Left renal pelvis (tissue), 4 donors: ENCODE results near the gene NECAB2. TPM values are rescaled to one million over a fixed set of nuclear protein-coding genes. Genes with fewer than 3 reads are reported as not detected.

Experiments
- DNase-seq, 4 donors: peaks; one replicate each; pipeline ENCODE4 v3.0.0-alpha.2; 2013; ENCODE audit warnings: low read depth in 4 of 4, low spot score in 3 of 4
- polyA plus RNA-seq, 4 donors: library from polyadenylated mRNA; unstranded; fragments of 120-200 nt; gene quantifications; one replicate each; pipeline ENCODE4 v1.2.1, GENCODE V29; 2013; ENCODE audit not compliant: insufficient read length in 4 of 4

The NECAB2 gene
- polyA plus RNA-seq, 4 donors, result 0.97 to 4.4 (median 2.8) TPM

DNA sequence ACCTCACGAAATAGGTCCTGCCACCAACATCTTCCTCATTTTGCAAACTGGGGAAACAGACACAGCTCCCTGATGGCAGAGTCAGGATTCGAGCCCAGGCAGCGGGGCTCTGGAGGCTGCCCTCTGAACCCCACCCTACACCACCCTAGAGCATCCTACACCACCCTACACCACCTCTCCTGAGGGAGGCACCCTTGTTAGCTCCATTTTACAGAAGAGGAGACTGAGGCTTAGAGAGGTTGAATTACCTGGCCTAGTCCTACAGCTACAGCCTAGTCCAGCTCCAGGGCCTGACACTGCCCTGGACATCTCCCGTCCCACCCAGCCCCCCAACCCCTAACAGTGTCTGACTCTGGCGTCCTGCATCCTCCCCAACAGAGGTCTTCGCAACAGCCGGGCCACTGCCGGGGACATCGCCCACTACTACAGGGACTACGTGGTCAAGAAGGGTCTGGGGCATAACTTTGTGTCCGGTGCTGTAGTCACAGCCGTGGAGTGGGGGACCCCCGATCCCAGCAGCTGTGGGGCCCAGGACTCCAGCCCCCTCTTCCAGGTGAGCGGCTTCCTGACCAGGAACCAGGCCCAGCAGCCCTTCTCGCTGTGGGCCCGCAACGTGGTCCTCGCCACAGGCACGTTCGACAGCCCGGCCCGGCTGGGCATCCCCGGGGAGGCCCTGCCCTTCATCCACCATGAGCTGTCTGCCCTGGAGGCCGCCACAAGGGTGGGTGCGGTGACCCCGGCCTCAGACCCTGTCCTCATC is 3.2 kb upstream of the NECAB2 start:
- DNase-seq, result no peak

DNA sequence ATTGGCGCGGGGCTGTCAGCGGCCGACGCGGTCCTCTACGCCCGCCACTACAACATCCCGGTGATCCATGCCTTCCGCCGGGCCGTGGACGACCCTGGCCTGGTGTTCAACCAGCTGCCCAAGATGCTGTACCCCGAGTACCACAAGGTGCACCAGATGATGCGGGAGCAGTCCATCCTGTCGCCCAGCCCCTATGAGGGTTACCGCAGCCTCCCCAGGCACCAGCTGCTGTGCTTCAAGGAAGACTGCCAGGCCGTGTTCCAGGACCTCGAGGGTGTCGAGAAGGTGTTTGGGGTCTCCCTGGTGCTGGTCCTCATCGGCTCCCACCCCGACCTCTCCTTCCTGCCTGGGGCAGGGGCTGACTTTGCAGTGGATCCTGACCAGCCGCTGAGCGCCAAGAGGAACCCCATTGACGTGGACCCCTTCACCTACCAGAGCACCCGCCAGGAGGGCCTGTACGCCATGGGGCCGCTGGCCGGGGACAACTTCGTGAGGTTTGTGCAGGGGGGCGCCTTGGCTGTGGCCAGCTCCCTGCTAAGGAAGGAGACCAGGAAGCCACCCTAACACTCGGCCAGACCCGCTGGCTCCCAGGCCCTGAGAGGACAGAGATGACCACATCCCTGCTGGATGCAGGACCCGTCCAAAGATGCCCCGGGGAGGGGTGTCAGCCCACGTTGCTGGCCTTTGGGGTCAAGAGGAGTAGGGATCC is 2.4 kb upstream of the NECAB2 start:
- no peak for DNase-seq

DNA sequence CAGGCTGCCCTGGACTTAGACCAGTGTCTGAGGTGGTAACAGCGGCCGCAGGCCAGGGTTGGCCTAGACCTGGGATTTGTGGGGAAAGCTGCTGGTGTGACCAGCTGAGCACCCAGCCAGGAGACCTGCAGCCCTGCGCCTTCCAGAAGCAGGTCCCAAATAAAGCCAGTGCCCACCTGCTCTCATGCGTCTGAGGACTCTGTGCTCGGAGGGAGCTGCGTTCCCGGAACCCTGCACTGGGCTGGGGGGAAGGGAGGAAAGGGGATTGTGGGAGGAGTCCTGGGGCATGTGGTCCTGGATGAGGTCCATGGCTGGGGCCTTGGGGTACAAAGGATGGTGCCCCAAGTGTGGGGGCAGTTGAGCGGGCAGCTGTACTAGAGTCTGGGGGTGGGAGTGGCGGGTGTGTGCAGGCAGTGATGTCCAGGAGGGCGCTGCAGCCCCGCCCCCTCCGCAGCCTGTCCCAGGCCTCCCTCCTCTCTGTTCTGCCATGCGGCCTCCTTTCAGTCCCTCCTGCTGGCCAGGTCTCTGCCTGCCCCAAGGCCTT is 1.8 kb upstream of the NECAB2 start:
- no peak for DNase-seq

DNA sequence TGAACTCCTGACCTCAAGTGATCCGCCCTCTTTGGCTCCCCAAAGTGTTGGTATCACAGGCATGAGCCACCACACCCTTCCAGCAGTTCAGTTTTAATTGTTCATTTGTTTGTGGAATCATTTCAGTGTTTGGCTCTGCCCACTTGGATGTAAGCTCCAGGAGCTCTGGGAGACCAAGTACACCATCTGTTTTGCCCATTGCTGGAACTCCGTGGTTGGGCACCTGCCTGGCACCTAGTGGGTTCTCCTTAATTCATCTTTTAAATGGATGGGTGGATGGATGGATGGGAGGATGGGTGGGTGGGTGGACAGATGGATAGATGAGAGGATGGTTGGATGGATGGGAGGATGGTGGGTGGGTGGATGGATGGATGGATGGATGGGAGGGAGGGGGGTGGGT is 953 bp upstream of the NECAB2 start:
- DNase-seq, result no peak

DNA sequence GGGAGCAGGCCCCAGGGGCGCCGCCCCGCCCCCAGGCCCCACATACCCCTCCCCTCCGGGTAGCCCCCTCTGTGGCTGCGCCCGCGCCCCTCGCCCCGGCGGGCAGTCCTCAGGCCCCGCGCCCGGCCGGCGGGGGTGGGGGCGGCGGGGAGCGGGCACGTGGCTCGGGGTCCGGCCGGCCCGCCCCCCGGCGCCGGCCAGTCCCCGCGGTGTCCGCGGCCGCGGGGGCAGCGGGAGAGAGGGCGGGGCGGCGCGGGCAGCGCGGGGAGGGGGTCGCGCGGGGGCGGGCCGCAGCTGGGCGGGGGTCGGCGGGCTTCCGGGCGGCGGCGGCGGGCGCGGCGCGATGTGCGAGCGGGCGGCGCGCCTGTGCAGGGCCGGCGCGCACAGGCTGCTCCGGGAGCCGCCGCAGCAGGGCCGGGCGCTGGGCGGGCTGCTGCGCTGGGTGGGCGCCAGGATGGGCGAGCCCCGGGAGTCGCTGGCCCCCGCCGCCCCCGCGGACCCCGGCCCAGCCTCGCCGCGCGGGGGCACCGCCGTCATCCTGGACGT is 335 bp downstream of the NECAB2 start:
- DNase-seq, result no peak

DNA sequence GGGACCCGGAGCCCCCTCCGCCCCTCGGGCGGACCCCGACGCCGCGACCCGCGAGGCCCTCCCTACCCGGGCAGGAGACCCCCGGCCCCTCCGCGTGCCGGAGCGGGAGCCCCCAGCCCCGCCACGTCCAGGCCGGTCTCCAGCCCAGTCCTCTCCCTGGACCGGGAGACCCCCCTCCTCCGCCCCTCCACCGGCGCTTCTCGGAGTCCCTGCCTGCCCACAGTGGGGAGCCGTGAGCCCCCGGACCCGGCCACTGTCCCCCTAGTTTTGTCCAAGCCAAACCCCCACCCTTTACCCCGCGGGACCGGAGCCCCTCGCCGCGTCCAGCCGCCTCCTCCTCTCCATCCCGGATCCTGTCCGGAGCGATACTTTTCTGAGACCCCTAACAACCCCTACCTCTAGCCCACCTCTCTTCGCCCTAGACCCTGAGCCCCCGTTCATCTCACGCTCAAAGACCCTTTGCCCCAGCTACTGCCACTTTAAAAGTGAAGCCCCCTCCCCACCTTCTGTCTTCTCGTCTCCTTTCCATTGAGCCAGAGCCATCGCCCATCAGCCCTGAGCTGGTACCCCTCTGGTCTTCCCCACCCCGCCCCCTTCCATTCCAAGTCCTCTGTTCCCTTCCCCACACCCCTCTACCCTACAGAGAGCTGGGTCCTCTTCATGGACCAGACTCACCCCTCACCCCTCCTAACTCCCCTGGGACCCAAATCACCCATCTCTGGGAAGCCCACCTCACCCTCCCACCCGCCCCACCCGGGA is 1.0 kb downstream of the NECAB2 start:
- DNase-seq, result no peak

DNA sequence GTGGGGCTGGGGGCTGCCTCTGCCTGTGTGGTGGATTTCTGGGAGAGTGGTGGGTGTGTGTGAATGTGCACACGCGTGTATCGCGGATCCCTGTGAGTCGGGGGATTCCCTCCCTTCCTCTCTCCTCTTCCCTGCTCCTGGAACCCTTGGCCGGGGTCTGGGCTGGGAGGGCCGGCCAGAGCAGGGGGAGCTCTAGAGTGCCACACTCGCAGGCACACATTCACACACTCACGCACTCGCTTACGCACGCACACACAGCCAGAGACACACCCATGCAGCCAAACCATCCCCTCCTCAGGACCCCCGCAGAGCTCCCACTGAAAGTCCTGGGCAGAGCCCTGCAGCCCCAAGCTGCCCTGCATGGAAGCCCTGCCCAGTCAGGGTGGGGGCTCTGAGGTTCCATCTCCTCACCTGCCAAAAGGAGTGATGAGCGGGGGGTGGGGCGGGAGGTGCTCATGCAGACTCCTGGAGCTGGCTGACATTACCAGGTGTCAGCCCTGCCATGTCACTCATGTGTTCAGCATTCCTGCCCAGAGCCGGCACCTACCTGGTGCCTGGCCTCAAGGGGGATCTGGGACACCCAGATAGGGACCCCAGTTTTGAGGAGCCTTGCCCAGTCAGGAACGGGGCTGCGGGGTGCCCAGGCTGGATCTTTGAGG is 1.9 kb downstream of the NECAB2 start:
- DNase-seq, result no peak

DNA sequence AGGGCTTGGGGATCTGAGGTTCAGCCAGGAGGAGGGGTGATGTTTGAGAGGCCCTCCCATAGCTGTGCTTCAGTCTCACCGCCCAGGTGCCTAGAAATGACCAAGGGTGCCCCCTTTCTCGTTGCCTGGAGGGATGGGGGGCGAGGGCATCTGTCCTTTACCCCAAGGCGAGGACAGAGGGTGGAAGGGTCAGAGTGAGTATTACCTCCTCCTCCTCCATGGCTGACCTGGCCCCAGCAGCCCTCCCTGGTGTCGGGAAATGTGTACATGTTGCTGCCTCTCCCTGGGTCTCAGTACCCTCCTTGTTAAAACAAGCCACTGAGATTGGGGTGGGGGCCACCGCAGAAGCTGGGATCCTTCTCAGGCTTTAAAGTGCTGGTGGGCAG is 2.4 kb downstream of the NECAB2 start:
- DNase-seq, result no peak

DNA sequence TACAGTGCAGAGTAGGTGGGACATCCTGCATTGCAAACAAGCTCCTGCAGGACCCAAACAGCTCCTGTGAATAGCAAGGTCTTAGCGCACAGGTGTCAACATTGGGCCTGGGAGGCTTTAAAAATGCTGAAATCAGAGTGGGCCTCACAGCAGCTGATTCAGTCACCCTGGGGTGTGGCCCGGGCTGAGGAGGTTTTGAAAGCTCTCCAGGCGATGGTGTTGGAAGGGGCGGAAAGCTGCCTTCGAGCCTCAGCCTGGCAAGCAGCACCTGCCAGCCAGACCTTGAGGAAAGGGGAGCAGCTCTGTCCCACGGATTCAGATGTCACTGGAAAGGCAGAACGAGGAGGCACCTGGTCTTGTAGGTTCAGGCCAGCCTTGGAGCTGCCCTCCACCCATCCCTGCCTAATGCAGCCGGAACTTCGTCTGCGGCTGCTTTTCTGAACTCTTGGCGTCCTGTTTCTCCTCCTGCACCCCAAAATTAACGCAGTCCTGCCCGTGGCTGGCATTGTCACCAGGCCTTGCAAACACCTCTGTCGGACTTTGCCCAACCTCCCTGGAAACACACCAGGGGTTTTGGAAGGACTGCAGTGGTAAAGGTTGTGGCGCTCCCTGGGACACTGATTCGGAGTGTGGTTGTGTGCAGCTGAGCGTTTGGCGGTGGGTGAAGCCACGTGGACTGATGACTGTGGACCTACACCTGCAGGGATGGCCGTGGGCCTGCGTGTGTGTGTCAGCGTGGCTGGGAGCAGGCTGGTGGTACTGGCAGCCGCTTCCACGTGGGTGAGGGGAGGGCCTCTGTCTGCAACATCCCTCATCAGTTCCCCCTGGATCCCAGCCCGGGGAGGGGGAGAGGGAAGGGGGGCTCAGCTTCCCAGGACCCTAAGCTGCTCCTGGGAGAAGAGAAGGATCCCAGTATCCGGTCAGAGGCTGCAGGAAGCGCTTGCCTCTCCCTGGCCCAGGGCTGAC is 3.4 kb downstream of the NECAB2 start:
- no peak for DNase-seq

DNA sequence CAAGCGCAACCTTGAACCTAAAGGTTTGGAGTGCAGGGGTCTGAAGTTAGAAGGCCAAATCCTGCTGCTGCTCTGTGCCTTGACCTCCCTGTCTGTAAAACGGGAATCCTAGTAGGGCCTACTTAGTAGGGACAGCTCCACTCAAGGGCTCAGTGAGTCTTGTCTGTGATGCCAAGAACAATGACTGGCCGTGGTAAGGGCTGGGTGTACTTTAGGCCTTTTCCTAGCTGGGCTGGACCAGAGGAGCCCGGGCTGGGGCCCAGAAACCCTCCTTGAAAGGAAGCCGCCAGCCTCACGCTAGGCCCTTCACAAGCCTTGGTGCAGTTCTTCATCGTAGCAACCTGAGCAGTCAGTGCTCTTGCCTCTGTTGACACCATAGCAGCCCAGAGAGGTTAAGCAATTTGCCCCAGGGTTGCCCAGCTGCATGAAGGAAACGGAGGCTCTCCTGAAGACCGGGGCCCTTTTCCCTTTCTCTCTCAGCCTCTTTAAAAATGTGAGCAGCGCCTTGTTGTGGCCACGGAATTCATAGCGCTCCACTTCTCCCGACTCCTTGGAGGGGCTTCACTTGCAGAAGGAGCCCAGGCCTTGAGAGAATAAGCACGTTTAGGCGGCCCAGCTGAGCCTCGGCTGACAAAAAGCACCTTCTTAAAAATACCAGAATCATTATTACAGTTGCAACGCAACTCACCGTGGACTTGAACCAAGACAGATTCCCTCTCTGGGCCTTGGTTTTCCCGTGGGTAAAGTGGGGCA is 4.4 kb downstream of the NECAB2 start:
- no peak for DNase-seq

DNA sequence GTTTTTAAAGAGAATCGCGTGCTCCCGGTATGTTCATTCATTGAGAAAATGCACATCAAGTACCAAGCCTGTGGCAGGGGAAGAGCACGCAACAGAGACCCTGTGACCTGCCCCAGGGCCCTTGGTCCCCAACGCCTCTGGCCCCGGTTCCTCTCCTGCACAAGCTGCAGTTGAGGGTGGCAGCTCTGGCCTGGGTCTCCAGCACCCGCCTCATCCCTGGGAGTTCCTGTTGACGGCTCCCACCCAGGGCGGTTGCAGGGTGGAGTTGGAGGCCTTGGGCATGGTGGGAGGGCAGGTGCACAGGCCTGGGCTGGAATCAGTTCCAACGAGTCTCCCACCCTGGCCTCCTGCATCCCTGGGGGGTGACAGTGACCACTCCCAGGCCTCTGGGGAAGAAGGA is 5.0 kb downstream of the NECAB2 start:
- no peak for DNase-seq

DNA sequence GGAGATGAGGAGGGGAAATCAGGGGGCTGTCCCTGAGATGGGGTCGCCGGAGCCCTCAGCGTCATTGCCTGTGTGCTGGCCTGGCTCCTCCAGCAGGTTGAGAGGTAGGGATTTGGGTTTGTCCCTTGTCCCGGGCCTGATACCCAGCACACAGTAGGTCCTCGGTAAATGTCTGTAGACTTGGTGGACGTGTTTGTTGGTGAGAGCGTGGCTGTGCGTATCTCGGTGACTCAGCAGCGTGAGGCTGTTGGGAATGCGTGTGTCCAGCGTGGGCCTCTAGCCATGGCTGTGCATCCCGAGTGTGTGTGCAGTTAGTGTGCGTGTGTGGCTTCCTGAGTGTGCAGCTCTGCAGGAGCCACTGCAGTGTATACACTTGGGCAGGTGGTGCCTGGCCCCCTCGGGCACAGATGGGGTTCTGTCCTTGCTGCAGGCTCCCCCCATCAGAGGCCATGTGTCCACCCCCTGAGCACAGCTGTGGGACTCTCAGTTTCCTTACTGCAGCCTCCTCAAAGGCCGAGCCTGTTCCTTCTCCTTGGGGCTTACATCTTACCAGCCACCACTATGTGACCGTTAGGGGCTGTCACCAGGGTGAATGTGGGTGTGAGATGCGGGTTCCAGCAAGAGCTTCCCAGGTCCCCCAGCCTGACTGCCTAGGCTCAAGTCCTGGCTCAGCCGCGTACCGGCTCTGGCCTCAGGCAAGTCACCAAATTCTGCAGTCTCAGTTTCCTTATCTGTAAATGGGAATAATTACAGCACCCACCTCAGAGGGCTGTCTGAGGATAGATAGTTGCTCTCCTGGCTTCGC is 5.7 kb downstream of the NECAB2 start:
- DNase-seq, result no peak

DNA sequence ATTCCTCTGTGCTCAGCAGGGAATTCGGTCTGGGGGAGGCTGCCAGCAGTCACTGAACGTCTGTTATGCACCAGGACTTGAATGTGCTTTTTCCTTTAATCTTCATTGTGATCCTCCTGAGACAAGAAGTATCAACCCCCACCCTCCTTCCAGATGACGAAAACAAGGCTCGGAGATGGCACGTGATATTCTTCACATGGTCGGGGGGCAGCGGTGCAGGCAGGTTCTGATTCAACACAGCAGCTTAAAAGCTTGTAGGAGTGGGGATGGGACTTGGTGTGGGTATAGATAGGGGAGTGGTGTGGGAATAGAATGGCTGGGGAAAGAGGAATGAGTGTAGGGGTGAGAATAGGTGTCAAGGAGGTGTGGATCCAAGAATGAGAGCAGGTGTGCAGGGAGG is 6.4 kb downstream of the NECAB2 start:
- DNase-seq, result no peak

DNA sequence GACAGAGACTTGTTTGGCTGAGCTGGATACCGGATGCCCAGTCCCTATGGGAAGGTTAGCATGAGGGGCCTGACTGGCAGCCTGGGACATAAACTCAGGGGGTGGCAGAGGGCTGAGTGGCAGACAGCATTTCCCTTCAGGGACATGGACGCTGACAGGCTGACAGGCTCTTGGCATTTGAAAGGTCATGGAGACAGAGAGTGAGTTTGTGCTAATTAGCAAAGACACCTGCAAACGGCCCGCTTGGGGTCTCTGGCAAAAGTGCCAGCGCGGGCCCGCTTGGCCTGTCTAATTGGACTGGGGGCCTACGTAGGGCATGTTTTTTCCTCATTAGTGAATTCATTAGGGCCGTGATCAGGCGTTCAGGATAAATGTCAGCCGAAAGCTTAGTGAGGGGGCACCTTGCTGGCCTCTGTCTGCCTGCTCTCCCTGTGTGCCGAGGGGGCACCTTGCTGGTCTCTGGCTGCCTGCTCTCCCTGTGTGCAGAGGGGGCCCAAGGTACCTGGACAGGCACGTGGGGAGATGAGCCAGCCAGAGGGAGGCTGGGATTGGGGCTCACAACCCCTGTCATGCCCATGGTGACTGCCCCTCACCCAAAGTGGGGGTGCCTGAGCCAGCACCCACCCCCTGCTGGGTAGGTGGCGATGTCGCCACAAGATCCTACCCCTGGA is 7.7 kb downstream of the NECAB2 start:
- DNase-seq, result no peak

DNA sequence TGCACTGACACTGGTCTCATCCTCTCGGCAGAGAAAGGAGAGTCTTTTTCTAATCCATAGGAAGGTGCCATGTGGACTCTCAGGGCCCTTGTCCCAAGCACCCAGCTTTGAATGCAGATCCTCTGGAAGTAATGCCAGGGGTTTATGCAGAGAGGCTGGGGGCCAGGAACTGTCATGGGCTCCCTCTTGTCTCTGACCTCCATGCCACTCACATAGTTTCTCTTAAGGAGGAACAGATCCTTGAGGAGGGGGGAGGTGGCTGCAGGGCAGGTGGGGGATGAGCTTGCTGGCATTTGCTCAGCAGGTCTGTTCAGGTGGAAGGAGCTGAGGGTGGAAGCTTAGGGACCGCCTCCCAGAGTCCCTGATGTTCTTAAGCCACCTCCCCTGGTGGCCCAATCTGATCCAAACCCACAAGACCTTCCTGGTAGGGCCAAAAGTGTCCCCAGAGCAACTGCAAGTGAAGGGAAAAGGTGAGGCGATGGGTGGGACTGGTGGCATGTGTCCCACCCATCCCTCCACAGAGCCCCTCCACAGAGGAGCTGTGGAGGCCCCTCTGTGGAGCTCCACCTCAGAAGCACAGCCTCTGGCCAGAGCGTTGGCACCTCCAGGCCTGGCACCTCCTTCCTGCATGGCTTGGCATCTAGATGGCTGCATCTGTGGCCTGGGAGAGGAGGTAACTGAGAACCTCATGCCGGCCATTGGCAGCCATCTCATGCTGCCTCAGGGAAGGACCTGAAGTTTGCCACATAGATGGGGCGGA is 9.2 kb downstream of the NECAB2 start:
- no peak for DNase-seq

DNA sequence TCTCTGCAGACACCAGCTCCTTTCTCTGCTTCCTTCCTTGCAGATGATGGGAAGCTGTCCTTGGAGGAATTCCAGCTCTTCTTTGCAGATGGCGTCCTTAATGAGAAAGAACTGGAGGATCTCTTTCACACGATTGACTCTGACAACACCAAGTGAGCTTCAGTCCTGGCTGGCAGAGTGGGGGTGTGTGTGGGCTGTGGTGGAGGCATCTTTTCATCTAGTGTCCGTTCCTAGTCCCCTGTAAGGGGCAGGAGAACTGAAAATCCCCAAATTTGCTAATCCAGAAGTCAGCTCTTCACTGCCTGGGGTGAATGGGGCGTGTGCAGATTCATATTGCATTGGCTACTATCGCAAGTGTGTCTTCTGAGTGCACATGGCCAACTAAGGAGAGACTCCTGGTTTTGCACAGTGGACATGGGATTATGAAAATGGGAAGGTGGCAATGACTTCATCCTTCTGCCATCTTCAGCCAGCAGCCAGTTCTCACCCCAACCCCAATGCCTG is 10.4 kb downstream of the NECAB2 start:
- DNase-seq, result no peak
